Neutrophil (primary cell): ENCODE measurements around the gene ALG2.
"Not testable (repeated sequence)": the region's sequence is repeated elsewhere in the genome, so short reads cannot be mapped to it uniquely, and the experiment has no call there.

Experiments used
- H3K27ac ChIP-seq: fragments of 200-600 bp; sonication (generic); 2 replicates; pipeline ENCODE4 v1.5.1; 2016; ENCODE audit warnings: mild to moderate bottlenecking, moderate library complexity
- H3K27me3 ChIP-seq: fragments of 200-600 bp; sonication (generic); 2 replicates; pipeline ENCODE4 v1.6.0; 2016; ENCODE audit warnings: mild to moderate bottlenecking
- H3K36me3 ChIP-seq: fragments of 200-600 bp; sonication (generic); 2 replicates; pipeline ENCODE4 v1.5.1; 2017
- H3K4me1 ChIP-seq, 2 experiments: fragments of 200-600 bp in 1 of 2; sonication (generic) in 1 of 2; 1 replicate in 1 of 2; 2 replicates in 1 of 2; pipeline versions ENCODE4 v1.5.1 to v1.6.1; 2013 to 2016; ENCODE audit warnings: low read depth in 1 of 2, low read length in 1 of 2, mild to moderate bottlenecking in 1 of 2, moderate library complexity in 1 of 2; ENCODE audit not compliant: control insufficient read depth in 1 of 2, insufficient read depth in 1 of 2
- H3K4me3 ChIP-seq, 2 experiments: fragments of 200-600 bp in 1 of 2; sonication (generic) in 1 of 2; 1 replicate in 1 of 2; 2 replicates in 1 of 2; pipeline ENCODE4 v1.5.1; 2013 to 2016; ENCODE audit warnings: low read depth in 1 of 2, low read length in 1 of 2, mild to moderate bottlenecking in 1 of 2, moderate library complexity in 1 of 2
- H3K9me3 ChIP-seq: fragments of 200-600 bp; sonication (generic); 2 replicates; pipeline ENCODE4 v1.5.1; 2016
- TF ChIP-seq, protein P1 (sequence below): fragments of 200-600 bp; sonication (generic); IDR thresholded peaks from 2 replicates; pipeline ENCODE4 v1.5.1; 2016; ENCODE audit warnings: antibody characterized with exemption

ALG2 gene

DNA sequence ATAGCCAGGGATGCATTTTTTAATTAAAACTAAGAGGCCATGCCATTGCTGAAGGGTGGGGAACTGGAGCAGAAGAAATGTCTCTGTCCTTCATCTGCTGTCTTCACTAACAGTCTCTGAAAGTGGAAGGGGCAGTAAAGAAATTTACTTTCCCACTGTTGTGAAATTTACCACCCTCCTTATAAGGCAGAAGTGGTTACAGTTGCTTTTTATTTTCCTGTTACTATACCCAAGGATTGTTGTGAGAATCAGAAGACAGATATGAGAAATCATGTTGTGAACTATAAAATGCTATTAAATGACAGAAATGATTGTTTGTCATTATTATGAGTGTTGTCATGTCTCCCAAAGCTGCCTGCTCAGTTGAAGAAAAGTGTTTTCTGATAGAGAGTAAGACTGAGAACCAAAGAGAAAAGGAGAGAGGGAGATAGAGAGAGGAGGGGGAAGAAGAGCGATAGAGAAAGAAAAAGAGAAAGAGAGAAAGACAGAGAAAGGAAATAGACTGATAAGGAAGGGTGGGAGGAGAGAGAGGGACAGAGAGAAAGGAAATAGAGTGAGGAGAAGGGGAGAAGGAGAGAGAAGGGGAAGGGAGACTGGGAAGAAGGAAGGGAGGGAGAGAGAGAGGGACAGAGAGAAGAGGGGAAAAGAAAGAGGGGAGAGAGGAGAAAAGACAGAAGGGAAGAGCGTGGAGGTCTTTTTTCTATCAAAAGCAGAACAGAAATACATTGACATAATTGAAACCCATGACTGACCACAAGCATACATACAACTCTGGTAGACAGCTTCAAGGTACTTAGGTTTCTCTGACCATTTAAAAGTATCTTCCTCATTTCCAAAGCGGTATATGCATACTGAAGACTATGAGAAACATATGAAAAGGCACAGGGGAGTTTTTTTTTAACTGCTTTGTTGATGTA lies 22.9 kb upstream of the ALG2 start:
- TF ChIP-seq, protein P1, sequence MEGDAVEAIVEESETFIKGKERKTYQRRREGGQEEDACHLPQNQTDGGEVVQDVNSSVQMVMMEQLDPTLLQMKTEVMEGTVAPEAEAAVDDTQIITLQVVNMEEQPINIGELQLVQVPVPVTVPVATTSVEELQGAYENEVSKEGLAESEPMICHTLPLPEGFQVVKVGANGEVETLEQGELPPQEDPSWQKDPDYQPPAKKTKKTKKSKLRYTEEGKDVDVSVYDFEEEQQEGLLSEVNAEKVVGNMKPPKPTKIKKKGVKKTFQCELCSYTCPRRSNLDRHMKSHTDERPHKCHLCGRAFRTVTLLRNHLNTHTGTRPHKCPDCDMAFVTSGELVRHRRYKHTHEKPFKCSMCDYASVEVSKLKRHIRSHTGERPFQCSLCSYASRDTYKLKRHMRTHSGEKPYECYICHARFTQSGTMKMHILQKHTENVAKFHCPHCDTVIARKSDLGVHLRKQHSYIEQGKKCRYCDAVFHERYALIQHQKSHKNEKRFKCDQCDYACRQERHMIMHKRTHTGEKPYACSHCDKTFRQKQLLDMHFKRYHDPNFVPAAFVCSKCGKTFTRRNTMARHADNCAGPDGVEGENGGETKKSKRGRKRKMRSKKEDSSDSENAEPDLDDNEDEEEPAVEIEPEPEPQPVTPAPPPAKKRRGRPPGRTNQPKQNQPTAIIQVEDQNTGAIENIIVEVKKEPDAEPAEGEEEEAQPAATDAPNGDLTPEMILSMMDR, result no peak
- no peak overlapping the region for H3K27ac ChIP-seq
- no peaks in the 10 kb centered on the region for H3K27me3 ChIP-seq

DNA sequence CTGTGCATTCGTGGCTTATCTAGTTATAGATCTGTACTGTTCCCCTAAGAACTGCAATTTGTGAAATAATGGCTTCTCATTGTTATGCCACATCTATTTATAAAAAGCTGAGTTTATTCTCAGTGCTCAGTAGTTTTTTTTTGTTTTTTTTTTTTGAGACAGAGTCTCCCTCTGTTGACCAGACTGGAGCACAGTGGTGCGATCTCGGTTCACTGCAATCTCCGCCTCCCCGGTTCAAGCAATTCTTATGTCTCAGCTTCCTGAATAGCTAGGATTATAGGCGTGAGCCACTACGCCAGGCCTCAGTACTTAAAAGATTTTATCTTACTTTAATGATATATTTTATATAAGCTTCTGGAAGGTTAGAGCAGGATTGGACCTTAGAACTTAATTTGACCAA lies 19.4 kb upstream of the ALG2 start:
- Histone ChIP-seq H3K4me1 (peaks cover 9 to 10% of the 10 kb centered on the region in 2 experiments), H3K27me3 (no peaks in the 10 kb centered on the region), H3K9me3 (no peaks in the 10 kb centered on the region), H3K4me3 (no peak overlapping the region), H3K27ac (no peak overlapping the region), H3K36me3 (no peaks in the 10 kb centered on the region)
- TF ChIP-seq, protein P1, result no peak

More for the DNA sequence above, 22.9 kb upstream of the ALG2 start:
- Histone ChIP-seq H3K9me3 (no peaks in the 10 kb centered on the region), H3K36me3 (no peaks in the 10 kb centered on the region), H3K4me1 (peaks cover 9 to 10% of the 10 kb centered on the region in 2 experiments), H3K4me3 (no peak overlapping the region)

DNA sequence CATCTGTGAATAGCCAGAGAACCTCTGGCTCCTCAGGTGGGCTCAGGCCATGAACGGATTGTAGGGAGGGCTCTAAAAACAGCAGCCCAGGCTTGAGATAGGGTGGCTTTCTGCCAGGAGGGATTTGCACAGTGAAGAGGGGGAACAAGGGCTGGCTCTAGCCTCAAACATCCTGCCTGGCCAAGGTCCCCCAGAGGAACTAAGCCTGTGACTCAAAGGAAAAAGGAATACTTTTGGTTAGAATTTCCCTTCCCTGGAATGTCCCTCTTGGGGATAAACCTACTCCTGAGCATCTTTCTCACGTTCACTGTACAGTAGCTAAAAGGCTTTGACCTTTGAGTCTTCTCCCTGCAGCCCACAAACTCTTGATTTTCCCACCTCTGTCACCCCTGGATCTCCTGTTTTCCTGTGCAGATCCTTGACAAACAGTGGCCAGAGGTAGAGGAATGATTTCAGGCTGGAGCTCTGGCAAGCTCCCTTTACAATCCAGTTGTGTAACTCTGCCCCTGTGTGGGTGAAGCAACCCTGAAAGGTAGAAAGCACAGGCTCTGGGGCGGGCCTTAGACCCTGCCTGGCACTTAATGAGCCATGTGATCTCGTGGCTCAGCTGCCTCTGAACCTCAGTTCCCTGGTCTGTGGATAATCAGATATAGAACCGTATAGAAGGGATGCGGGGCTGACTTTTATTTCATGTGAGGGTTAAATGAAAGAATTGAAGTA lies 17.8 kb upstream of the ALG2 start:
- Histone ChIP-seq H3K27me3 (no peaks in the 10 kb centered on the region), H3K36me3 (no peaks in the 10 kb centered on the region), H3K4me3 (no peak overlapping the region), H3K27ac (no peak overlapping the region), H3K9me3 (no peaks in the 10 kb centered on the region), H3K4me1 (peaks cover 5 to 10% of the 10 kb centered on the region in 2 experiments)
- TF ChIP-seq, protein P1, result no peak

DNA sequence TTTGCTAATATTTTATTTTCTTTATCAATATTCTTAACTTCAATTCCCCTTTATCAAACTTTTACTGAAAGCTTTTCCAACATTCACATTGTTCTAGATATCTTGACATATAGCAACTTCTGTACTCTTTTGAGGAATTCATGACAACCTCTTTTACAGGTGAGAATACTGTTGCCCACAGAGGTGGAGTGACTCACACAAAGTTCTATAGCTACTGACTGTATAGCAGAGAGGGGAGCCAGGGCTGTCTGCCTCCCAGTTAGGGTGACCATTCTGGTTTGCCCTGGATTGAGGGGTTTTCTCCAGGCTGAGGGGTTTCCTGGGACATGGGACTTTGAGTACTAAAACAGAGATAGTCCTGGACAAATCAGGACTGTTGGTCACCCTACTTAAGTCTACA lies 16.6 kb upstream of the ALG2 start:
- H3K4me1 ChIP-seq, result no peaks in the 10 kb centered on the region
- peaks cover under 1% of the 10 kb centered on the region for H3K36me3 ChIP-seq
- TF ChIP-seq, protein P1, result no peak
- no peak overlapping the region for H3K4me3 ChIP-seq
- H3K27me3 ChIP-seq, result no peaks in the 10 kb centered on the region
- H3K9me3 ChIP-seq, result no peaks in the 10 kb centered on the region
- H3K27ac ChIP-seq, result no peak overlapping the region

DNA sequence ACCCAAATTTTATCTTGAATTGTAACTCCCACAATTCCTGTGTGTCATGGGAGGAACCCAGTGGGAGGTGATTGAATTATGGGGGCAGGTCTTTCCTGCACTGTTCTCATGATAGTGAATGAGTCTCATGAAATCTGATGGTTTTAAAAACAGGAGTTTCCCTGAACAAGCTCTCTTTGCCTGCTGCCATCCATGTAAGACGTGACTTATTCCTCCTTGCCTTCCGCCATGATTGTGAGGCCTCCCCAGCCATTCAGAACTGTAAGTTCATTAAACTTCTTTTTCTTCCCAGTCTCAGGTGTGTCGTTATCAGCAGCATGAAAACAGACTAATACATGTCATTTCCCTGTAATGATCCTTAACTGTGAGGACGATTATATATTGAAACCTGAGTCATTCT lies 16.1 kb upstream of the ALG2 start:
- not testable (repeated sequence) for H3K4me1 ChIP-seq, H3K27me3 ChIP-seq, H3K36me3 ChIP-seq, H3K4me3 ChIP-seq, H3K27ac ChIP-seq, H3K9me3 ChIP-seq

DNA sequence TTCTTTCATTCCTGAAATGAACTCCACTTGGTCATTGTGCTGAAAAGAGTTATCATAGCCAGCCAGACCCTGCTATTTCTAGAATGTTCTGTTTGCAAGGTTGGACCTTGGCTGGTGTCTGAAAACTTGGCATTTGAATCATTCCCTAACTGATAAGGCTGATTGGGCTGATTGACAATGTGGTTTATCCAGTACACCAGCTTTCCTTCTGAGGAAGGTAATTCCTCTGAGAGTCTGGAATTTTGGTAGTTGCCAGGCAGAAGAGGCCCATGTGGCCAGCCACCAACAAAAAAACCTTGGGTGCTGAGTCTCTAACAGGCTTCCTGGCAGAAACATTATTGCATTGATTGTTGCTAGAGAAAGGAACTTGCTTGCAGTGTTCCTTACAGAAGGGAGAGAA lies 15.6 kb upstream of the ALG2 start:
- Histone ChIP-seq H3K4me3 (no peak overlapping the region), H3K4me1 (no peaks in the 10 kb centered on the region), H3K27ac (no peak overlapping the region), H3K9me3 (no peaks in the 10 kb centered on the region), H3K27me3 (no peaks in the 10 kb centered on the region), H3K36me3 (peaks cover 11% of the 10 kb centered on the region)
- TF ChIP-seq, protein P1, result no peak
